Neural cell (in vitro differentiated cells): ENCODE measurements around the gene GRIP1. TPM values are rescaled to one million over a fixed set of nuclear protein-coding genes. Genes with fewer than 3 reads are reported as not detected.

Experiments
- H2AFZ ChIP-seq: fragments of 200-600, 300-800 bp; sonication (generic), shearing (Covaris generic); 2 replicates; pipeline ENCODE4 v1.6.0; 2014; ENCODE audit warnings: low read depth, mild to moderate bottlenecking, antibody characterized with exemption, low read length, moderate library complexity
- H3F3A ChIP-seq: fragments of 200-600 bp; shearing (Covaris generic); 2 replicates; pipeline ENCODE4 v1.6.1; 2016; ENCODE audit warnings: mild to moderate bottlenecking, moderate library complexity, mixed read lengths, antibody characterized with exemption, low read length; ENCODE audit not compliant: insufficient read depth, poor library complexity, severe bottlenecking
- H3K27ac ChIP-seq: fragments of 200-600, 300-800 bp; sonication (generic), shearing (Covaris generic); 2 replicates; pipeline ENCODE4 v1.5.1; 2014; ENCODE audit warnings: mild to moderate bottlenecking, low read length, moderate library complexity
- H3K27me3 ChIP-seq: fragments of 300-800, 200-600 bp; sonication (generic), shearing (Covaris generic); 2 replicates; pipeline ENCODE4 v1.6.0; 2014; ENCODE audit warnings: mild to moderate bottlenecking, low read depth, low read length, moderate library complexity; ENCODE audit not compliant: insufficient read depth
- H3K36me3 ChIP-seq: fragments of 300-800, 200-600 bp; sonication (generic), shearing (Covaris generic); 2 replicates; pipeline ENCODE4 v1.5.1; 2014; ENCODE audit warnings: mild to moderate bottlenecking, antibody characterized with exemption, low read length, moderate library complexity; ENCODE audit not compliant: insufficient read depth
- H3K4me2 ChIP-seq: fragments of 300-800, 200-600 bp; sonication (generic), shearing (Covaris generic); 2 replicates; pipeline ENCODE4 v1.6.0; 2014; ENCODE audit warnings: mild to moderate bottlenecking, low read length
- H3K4me3 ChIP-seq: fragments of 300-800, 200-600 bp; sonication (generic), shearing (Covaris generic); 2 replicates; pipeline ENCODE4 v1.5.1; 2014; ENCODE audit warnings: mild to moderate bottlenecking, low read length, moderate library complexity
- H3K79me2 ChIP-seq: fragments of 200-600 bp; shearing (Covaris generic); replicated peaks from 2 replicates; pipeline ENCODE4 v1.6.0; 2014; ENCODE audit warnings: mild to moderate bottlenecking, low read length, moderate library complexity; ENCODE audit not compliant: insufficient read depth
- H3K9ac ChIP-seq: fragments of 300-800, 200-600 bp; sonication (generic), shearing (Covaris generic); 2 replicates; pipeline ENCODE4 v1.6.1; 2016; ENCODE audit warnings: mild to moderate bottlenecking, low read length, mixed read lengths
- H3K9me2 ChIP-seq: fragments of 200-600 bp; shearing (Covaris generic); 2 replicates; pipeline ENCODE4 v1.6.1; 2016; ENCODE audit warnings: mild to moderate bottlenecking, low read length, mixed read lengths; ENCODE audit not compliant: insufficient read depth
- H3K9me3 ChIP-seq: fragments of 200-600, 300-800 bp; sonication (generic), shearing (Covaris generic); 2 replicates; pipeline ENCODE4 v1.6.1; 2016; ENCODE audit warnings: mild to moderate bottlenecking, mixed run types, low read length, moderate library complexity, mixed read lengths
- H4K20me1 ChIP-seq: fragments of 200-600 bp; shearing (Covaris generic); 2 replicates; pipeline ENCODE4 v1.6.1; 2016; ENCODE audit warnings: mild to moderate bottlenecking, mixed run types; ENCODE audit not compliant: insufficient read depth
- CTCF ChIP-seq: fragments of 450-650 bp; IDR thresholded peaks from 2 replicates; pipeline ENCODE4 v1.5.1; 2014; ENCODE audit warnings: antibody characterized with exemption, mild to moderate bottlenecking, moderate library complexity; ENCODE audit not compliant: poor library complexity, severe bottlenecking
- EP300 ChIP-seq: fragments of 450-650 bp; conservative IDR thresholded peaks from 2 replicates; pipeline ENCODE4 v1.6.1; 2014; ENCODE audit warnings: antibody characterized with exemption, mild to moderate bottlenecking, moderate library complexity; ENCODE audit not compliant: poor library complexity, severe bottlenecking
- EZH2 ChIP-seq: fragments of 200-600, 300-800 bp; shearing (Covaris generic), sonication (generic); IDR thresholded peaks from 2 replicates; pipeline ENCODE4 v1.6.1; 2014; ENCODE audit warnings: antibody characterized with exemption, low read length, borderline replicate concordance, mild to moderate bottlenecking; ENCODE audit not compliant: insufficient read depth, poor library complexity, severe bottlenecking
- MXI1 ChIP-seq: fragments of 450-650 bp; conservative IDR thresholded peaks from 2 replicates; pipeline ENCODE4 v1.6.1; 2014; ENCODE audit warnings: antibody characterized with exemption, mild to moderate bottlenecking; ENCODE audit not compliant: poor library complexity, severe bottlenecking
- POLR2AphosphoS5 ChIP-seq: IDR thresholded peaks from 2 replicates; pipeline ENCODE4 v1.6.1; 2012
- RAD21 ChIP-seq: fragments of 450-650 bp; conservative IDR thresholded peaks from 2 replicates; pipeline ENCODE4 v1.6.1; 2014; ENCODE audit warnings: antibody characterized with exemption, mild to moderate bottlenecking, moderate library complexity
- REST ChIP-seq: IDR thresholded peaks from 2 replicates; pipeline ENCODE4 v1.6.1; 2012; ENCODE audit warnings: borderline replicate concordance
- SMC3 ChIP-seq: fragments of 450-650 bp; conservative IDR thresholded peaks from 2 replicates; pipeline ENCODE4 v1.6.1; 2014; ENCODE audit warnings: antibody characterized with exemption, mild to moderate bottlenecking, moderate library complexity; ENCODE audit not compliant: poor library complexity
- TAF1 ChIP-seq: IDR thresholded peaks from 2 replicates; pipeline ENCODE4 v1.6.1; 2012; ENCODE audit warnings: low read depth
- polyA plus RNA-seq: library from polyadenylated mRNA; depleted of rRNA; stranded (reverse); fragments of >200 nt; gene quantifications from 2 replicates; pipeline ENCODE4 v1.2.3, GENCODE V29; 2014

Gene GRIP1
- polyA plus RNA-seq, 1 donor from 2014 or later: 41.1 TPM

GRCh38 chr12:66456612-66457011 is 222.3 kb downstream of the GRIP1 start:
- Histone ChIP-seq H3K27ac (no peak overlapping the region), H4K20me1 (no peaks in the 10 kb centered on the region), H3K27me3 (no peaks in the 10 kb centered on the region)

GRCh38 chr12:66453844-66454243 is 225.0 kb downstream of the GRIP1 start:
- H3K4me3 ChIP-seq: no peak overlapping the region
- no peaks in the 10 kb centered on the region for H3K9me3 ChIP-seq
- TF ChIP-seq EZH2 (no peak), EP300 (no peak), SMC3 (no peak), MXI1 (no peak), CTCF (no peak), RAD21 (no peak), TAF1 (no peak), POLR2AphosphoS5 (no peak), REST (no peak)
- H3K9me2 ChIP-seq: no peaks in the 10 kb centered on the region
- no peak overlapping the region for H2AFZ ChIP-seq
- H3K4me2 ChIP-seq: no peak overlapping the region
- H3K79me2 ChIP-seq: no peaks in the 10 kb centered on the region
- no peak overlapping the region for H3K27ac ChIP-seq
- H3K9ac ChIP-seq: no peak overlapping the region
- peaks cover 7% of the 10 kb centered on the region for H3K36me3 ChIP-seq
- H4K20me1 ChIP-seq: no peaks in the 10 kb centered on the region
- no peaks in the 10 kb centered on the region for H3K27me3 ChIP-seq
- no peaks in the 10 kb centered on the region for H3F3A ChIP-seq

More at GRCh38 chr12:66456612-66457011, 222.3 kb downstream of the GRIP1 start:
- no peak overlapping the region for H3K4me3 ChIP-seq
- H3K79me2 ChIP-seq: no peaks in the 10 kb centered on the region
- TF ChIP-seq POLR2AphosphoS5: no peak
- no peak for TF ChIP-seq RAD21
- H3K9ac ChIP-seq: no peak overlapping the region
- no peak overlapping the region for H3K4me2 ChIP-seq
- H3K9me2 ChIP-seq: no peaks in the 10 kb centered on the region
- peaks cover 10% of the 10 kb centered on the region for H3K36me3 ChIP-seq
- H2AFZ ChIP-seq: no peak overlapping the region
- no peaks in the 10 kb centered on the region for H3K9me3 ChIP-seq
- no peaks in the 10 kb centered on the region for H3F3A ChIP-seq

- Histone ChIP-seq H3K79me2 (no peaks in the 10 kb centered on the region), H3K27me3 (no peaks in the 10 kb centered on the region), H3K36me3 (peaks cover 7% of the 10 kb centered on the region), H3K9me2 (no peaks in the 10 kb centered on the region), H3K4me3 (no peak overlapping the region), H4K20me1 (no peaks in the 10 kb centered on the region), H2AFZ (no peak overlapping the region), H3K9ac (no peak overlapping the region), H3K4me2 (no peak overlapping the region), H3F3A (no peaks in the 10 kb centered on the region), H3K27ac (no peak overlapping the region), H3K9me3 (no peaks in the 10 kb centered on the region)
- no peak for TF ChIP-seq EP300
- TF ChIP-seq POLR2AphosphoS5: no peak
- TF ChIP-seq TAF1: no peak
- TF ChIP-seq RAD21: no peak
- no peak for TF ChIP-seq REST
- no peak for TF ChIP-seq EZH2
- no peak for TF ChIP-seq MXI1
- TF ChIP-seq SMC3: no peak
- no peak for TF ChIP-seq CTCF
These were observed 225.8 kb downstream of the GRIP1 start for GRCh38 chr12:66453120-66453519.
